ENCODE measurements around the gene CAPZB.

- TF ChIP-seq CTCF (conservative IDR thresholded peaks at IDR 0.05) (no peak), ZFX (IDR thresholded peaks at IDR 0.05) (no peak)
These were observed 68.3 kb downstream of the CAPZB start for GRCh38 chr1:19416921-19417470.
